ENCODE results near the gene KIF13A.

GRCh38 chr6:17714879-17715851, 272.3 kb downstream of the KIF13A start:
- TF ChIP-seq, protein P1, sequence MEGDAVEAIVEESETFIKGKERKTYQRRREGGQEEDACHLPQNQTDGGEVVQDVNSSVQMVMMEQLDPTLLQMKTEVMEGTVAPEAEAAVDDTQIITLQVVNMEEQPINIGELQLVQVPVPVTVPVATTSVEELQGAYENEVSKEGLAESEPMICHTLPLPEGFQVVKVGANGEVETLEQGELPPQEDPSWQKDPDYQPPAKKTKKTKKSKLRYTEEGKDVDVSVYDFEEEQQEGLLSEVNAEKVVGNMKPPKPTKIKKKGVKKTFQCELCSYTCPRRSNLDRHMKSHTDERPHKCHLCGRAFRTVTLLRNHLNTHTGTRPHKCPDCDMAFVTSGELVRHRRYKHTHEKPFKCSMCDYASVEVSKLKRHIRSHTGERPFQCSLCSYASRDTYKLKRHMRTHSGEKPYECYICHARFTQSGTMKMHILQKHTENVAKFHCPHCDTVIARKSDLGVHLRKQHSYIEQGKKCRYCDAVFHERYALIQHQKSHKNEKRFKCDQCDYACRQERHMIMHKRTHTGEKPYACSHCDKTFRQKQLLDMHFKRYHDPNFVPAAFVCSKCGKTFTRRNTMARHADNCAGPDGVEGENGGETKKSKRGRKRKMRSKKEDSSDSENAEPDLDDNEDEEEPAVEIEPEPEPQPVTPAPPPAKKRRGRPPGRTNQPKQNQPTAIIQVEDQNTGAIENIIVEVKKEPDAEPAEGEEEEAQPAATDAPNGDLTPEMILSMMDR (IDR thresholded peaks at IDR 0.05; ENCODE audit: low read depth, low read length), result no peak
- no peak for TF ChIP-seq EZH2phosphoT487 (IDR thresholded peaks at IDR 0.05; ENCODE audit: low read depth)
